Thyroid gland (tissue), 4 donors: ENCODE results near the gene EEA1.

ENCODE experiments used
- POLR2A ChIP-seq, 2 donors: fragments of 450-650 bp; IDR thresholded peaks; one replicate each; pipeline ENCODE4 v1.6.1; 2017; ENCODE audit warnings: antibody characterized with exemption in 2 of 2, mild to moderate bottlenecking in 2 of 2, moderate library complexity in 1 of 2
- TF ChIP-seq, protein P1 (sequence below), 6 experiments: fragments of 200-600 bp in 3 of 6; fragments of 450-650 bp in 3 of 6; sonication (generic) in 3 of 6; IDR thresholded peaks; one replicate each; pipeline ENCODE4 v1.5.1; 2016 to 2019; ENCODE audit warnings: antibody characterized with exemption in 6 of 6, mild to moderate bottlenecking in 2 of 6, inconsistent platforms in 1 of 6, moderate library complexity in 1 of 6

DNA sequence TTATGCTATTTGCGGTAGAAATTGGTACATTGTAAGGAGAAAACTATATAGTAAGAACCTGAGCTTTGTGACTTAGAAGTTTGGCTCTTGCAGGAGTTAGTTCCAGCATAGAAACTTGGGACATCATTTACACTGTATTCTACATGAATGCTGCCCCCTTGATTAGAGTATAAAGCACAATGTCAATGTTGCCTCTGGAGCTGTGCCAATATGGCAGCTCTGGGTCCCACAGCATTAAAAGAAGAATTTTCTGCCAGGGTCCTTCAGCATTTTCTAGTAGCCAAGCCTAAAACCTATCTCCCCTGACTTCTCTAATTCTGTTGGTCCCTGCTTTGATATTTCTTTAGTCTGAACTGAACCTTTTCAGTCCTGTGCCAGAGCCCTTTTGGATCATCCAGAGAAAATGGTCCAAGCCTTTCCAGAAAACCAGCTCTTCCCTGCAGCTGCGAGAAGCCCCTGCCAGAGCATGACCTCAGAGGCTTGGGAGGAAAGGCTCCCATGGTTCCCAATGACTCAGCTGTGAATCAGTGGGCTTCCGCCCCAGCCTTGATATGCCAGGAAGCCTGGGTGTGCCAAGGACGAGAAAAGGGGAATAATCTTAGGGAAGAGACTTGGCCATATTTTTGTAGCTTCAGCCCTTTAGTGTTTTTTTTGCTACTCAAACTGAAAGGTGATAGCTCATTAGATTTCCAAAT is 183.1 kb downstream of the EEA1 start:
- TF ChIP-seq, protein P1, sequence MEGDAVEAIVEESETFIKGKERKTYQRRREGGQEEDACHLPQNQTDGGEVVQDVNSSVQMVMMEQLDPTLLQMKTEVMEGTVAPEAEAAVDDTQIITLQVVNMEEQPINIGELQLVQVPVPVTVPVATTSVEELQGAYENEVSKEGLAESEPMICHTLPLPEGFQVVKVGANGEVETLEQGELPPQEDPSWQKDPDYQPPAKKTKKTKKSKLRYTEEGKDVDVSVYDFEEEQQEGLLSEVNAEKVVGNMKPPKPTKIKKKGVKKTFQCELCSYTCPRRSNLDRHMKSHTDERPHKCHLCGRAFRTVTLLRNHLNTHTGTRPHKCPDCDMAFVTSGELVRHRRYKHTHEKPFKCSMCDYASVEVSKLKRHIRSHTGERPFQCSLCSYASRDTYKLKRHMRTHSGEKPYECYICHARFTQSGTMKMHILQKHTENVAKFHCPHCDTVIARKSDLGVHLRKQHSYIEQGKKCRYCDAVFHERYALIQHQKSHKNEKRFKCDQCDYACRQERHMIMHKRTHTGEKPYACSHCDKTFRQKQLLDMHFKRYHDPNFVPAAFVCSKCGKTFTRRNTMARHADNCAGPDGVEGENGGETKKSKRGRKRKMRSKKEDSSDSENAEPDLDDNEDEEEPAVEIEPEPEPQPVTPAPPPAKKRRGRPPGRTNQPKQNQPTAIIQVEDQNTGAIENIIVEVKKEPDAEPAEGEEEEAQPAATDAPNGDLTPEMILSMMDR (IDR thresholded peaks at IDR 0.05), result no peak
- no peak for TF ChIP-seq POLR2A (IDR thresholded peaks at IDR 0.05)
